ENCODE measurements around the gene SDK1. TPM values are rescaled to one million over a fixed set of nuclear protein-coding genes. Genes with fewer than 3 reads are reported as not detected.

The SDK1 gene
- total RNA-seq, 4 donors from 2014 or later = 7.5 to 35.0 (median 10.2) TPM

DNA sequence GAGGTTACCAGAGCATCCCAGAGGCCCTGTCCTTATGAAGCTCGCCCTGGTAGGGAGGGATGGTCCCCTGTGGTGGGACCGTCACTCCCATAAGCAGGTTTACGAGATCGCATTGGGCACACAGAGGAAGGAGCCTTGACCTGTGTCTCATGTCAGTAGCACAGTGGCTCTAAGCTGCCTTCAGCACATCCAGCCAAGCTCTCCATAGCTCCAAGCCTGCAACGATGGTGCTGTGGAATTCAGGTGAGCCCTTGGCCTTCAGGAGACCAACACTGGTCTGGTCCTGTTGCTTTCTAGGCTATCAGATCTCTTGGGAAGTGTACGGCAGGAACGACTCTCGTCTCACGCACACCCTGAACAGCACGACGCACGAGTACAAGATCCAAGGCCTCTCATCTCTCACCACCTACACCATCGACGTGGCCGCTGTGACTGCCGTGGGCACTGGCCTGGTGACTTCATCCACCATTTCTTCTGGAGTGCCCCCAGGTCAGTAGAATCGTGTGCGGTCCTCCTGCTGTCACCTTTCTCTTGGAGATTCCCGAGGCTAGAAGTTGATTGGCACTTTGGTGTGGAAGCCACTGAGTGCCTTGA, 775.7 kb downstream of the SDK1 start:
- TF ChIP-seq, protein P1, sequence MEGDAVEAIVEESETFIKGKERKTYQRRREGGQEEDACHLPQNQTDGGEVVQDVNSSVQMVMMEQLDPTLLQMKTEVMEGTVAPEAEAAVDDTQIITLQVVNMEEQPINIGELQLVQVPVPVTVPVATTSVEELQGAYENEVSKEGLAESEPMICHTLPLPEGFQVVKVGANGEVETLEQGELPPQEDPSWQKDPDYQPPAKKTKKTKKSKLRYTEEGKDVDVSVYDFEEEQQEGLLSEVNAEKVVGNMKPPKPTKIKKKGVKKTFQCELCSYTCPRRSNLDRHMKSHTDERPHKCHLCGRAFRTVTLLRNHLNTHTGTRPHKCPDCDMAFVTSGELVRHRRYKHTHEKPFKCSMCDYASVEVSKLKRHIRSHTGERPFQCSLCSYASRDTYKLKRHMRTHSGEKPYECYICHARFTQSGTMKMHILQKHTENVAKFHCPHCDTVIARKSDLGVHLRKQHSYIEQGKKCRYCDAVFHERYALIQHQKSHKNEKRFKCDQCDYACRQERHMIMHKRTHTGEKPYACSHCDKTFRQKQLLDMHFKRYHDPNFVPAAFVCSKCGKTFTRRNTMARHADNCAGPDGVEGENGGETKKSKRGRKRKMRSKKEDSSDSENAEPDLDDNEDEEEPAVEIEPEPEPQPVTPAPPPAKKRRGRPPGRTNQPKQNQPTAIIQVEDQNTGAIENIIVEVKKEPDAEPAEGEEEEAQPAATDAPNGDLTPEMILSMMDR (IDR thresholded peaks at IDR 0.05; ENCODE audit: low read depth) = no peak

- TF ChIP-seq, protein P1 (IDR thresholded peaks at IDR 0.05; ENCODE audit: low read depth) = no peak
Measured at GRCh38 chr7:4077980-4078379, 776.9 kb downstream of the SDK1 start.

- TF ChIP-seq, protein P1 (IDR thresholded peaks at IDR 0.05; ENCODE audit: low read depth) = no peak
Measured at GRCh38 chr7:4078580-4078979, 777.5 kb downstream of the SDK1 start.

- TF ChIP-seq, protein P1 (IDR thresholded peaks at IDR 0.05; ENCODE audit: low read depth) = no peak
Measured at GRCh38 chr7:4079366-4079765, 778.3 kb downstream of the SDK1 start.

DNA sequence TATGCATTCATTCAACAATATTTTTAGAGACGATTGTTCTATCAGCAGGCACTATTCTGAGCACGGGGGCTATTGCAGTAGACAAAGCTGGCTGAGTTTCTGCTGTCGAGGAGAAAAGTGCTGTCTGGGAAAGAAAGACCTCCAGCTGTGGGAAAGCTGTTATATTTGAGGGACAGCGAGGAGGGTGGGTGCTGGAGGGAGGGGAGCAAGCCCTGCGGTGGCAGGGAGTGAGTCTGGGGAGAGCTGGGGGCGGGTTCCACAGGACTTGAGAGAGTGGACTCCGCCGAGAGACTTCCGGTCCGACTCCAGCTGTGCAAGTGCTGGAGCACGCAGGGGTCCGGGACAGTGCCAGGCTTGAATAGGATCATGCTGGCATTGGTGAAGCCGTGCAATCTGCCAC, 778.9 kb downstream of the SDK1 start:
- TF ChIP-seq, protein P1 (IDR thresholded peaks at IDR 0.05; ENCODE audit: low read depth) = no peak

DNA sequence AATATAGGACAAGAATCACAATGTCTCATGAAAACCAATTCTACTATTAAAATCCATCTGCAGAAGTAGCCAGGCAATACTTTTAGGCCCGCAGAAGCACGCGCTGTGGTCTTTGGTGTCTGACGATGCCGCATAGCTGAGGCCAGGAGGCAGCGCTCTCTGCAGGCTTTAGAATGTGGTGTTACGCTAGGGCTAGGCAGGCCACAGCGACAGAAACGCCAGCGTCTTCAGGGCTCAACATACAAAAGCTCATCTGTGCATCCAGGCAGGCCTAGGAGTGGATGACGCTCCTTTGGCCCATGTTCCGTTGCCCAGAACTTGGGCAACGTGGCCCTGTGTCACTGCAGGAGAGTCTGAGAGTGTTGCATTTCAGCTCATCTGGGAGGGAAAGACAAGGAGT, 779.9 kb downstream of the SDK1 start:
- TF ChIP-seq, protein P1 (IDR thresholded peaks at IDR 0.05; ENCODE audit: low read depth) = no peak

- TF ChIP-seq, protein P1 (IDR thresholded peaks at IDR 0.05; ENCODE audit: low read depth) = no peak
Measured at GRCh38 chr7:4083513-4083912, 782.5 kb downstream of the SDK1 start.
